Measurements from ENCODE around the gene SCMH1. TPM values are rescaled to one million over a fixed set of nuclear protein-coding genes. Genes with fewer than 3 reads are reported as not detected.

The SCMH1 gene
- total and polyA plus RNA-seq, 3 experiments from 2014 or later: 8.4 to 23.7 (median 23.3) TPM

DNA sequence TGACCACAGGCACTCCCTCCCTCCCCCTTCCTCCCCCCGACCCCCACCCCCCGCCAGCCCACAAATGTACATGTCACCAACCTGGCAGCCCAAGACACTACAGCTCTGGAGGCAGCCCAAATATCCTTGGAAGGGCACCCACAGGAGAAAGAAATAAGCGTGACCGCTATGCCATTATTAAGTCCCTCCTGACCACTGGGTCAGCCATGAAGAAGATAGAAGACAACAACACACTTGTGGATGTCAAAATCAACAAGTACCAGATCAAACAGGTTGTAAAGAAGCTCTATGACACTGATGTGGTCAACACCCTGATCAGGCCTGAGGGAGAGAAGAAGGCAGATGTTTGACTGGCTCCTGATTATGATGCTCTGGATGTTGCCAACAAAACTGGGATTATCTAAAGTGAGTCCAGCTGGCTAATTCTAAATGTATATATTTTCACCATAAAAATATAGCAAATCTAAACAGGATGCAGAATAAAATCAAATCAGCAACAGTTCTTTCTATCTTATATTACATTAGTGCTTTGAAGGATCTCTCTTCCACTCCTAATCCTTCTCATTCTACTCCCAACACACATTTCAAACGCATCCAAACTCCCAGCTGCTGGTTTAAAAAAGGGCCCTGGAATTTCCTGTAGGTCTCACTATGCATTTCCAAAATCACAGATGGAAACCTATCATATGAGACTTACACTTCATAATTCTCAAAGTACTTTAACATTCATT, 143.2 kb downstream of the SCMH1 start:
- ChIA-PET POLR2A (no interaction called here), CTCF (no interaction called here)
- no peaks in the 10 kb centered on the region for H3K27me3 ChIP-seq (ENCODE audit: insufficient read depth, low read length, poor library complexity, severe bottlenecking)
- Mint-ChIP-seq H3K27me3 (no peaks in the 10 kb centered on the region), H3K4me1 (no peaks in the 10 kb centered on the region), H3K27ac (peak overlapping the region in 1 of 8 donors; percentile 23), H3K9me3 (no peaks in the 10 kb centered on the region), H3K36me3 (peaks cover 0 to 2% (median 2%) of the 10 kb centered on the region in 3 donors), H3K4me3 (no peak overlapping the region)
- H3K36me3 ChIP-seq (ENCODE audit: insufficient read depth, low read length): no peaks in the 10 kb centered on the region
- DNase-seq: no peak
- H3K9me3 ChIP-seq (ENCODE audit: low read length): no peaks in the 10 kb centered on the region
- no peak overlapping the region for H3K4me3 ChIP-seq (ENCODE audit: low read length)
- no peak overlapping the region for H3K27ac ChIP-seq (ENCODE audit: low read depth, low read length)
- no peaks in the 10 kb centered on the region for H3K4me1 ChIP-seq (ENCODE audit: insufficient read depth, low read length)

DNA sequence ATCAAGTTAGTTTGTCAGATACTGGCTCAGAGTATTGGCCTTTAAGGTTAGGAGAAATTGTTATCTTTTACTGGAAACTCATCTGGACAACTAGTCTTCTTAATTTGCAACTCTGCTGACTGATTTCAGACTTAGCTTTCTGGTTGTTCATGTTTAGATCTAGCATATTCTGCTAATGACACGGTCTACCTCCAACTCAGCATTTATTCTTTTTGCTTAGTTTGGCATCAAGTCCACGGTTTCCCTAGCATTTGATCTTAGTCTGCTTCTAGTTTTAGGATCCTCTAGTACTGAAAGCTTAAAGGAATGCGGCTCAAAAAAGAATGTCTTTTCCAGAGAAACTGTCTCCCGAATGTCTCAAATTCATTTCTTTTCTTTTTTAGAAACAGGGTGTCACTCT, 145.0 kb downstream of the SCMH1 start:
- Histone ChIP-seq H3K4me3 (ENCODE audit: low read length) (no peak overlapping the region), H3K9me3 (ENCODE audit: low read length) (no peaks in the 10 kb centered on the region), H3K36me3 (ENCODE audit: insufficient read depth, low read length) (no peaks in the 10 kb centered on the region), H3K27me3 (ENCODE audit: insufficient read depth, low read length, poor library complexity, severe bottlenecking) (no peaks in the 10 kb centered on the region), H3K27ac (ENCODE audit: low read depth, low read length) (no peak overlapping the region), H3K4me1 (ENCODE audit: insufficient read depth, low read length) (no peaks in the 10 kb centered on the region)
- H3K27ac Mint-ChIP-seq: no peak overlapping the region
- CTCF ChIA-PET: no interaction called here
- no peak overlapping the region for H3K4me3 Mint-ChIP-seq
- H3K27me3 Mint-ChIP-seq: no peaks in the 10 kb centered on the region
- no peak for DNase-seq
- H3K4me1 Mint-ChIP-seq: no peaks in the 10 kb centered on the region
- no peaks in the 10 kb centered on the region for H3K9me3 Mint-ChIP-seq
- H3K36me3 Mint-ChIP-seq: peaks cover 0 to 2% (median 0%) of the 10 kb centered on the region in 3 donors
- POLR2A ChIA-PET: no interaction called here

DNA sequence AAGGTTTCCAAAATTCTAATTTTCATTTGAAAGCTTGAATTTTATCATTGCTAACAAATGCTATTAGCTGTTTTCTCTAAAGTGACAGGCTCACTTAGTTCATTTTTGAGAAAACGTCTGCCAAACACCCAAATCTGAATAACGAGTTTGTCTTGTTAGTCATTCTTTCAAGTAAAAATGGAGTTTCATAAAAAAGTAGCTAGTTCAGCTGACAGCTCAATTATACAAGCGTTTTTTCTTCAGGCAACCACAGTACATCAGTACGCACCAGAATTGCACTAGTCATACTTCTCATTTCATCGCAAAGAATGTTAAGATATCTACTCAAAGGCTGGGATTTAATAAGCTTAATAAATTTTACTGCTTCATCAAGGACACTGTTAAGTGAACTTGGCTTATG, 148.3 kb downstream of the SCMH1 start:
- POLR2A ChIA-PET: no interaction called here

DNA sequence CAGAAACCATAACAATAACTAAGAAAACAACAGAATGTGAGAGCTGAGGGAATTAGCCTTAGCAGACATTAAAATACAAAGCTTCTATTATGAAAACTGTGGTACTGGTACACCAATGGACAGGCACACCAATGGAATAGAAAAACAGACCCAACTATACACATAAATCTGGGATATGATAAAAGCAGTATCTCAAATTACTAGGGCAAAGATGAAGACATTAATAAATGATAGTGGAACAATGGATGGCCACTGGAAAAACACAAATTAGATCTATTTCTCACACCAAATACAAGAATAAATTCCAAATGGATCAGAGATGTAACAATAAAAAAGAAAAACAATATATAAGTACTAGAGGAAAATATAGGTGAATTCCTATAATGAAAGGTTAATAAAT, 155.2 kb downstream of the SCMH1 start:
- ChIA-PET POLR2A (interaction anchor here (0.6 kb wide), 1 partner anchor 11 kb away, joined by 4 read pairs; no protein-coding TSS in a partner anchor), CTCF (no interaction called here)
- H3K36me3 ChIP-seq (ENCODE audit: insufficient read depth, low read length): no peaks in the 10 kb centered on the region
- Mint-ChIP-seq H3K36me3 (peaks cover 2 to 14% (median 3%) of the 10 kb centered on the region in 3 donors), H3K27me3 (no peaks in the 10 kb centered on the region), H3K27ac (no peak overlapping the region), H3K4me1 (no peaks in the 10 kb centered on the region), H3K4me3 (no peak overlapping the region), H3K9me3 (no peaks in the 10 kb centered on the region)
- no peaks in the 10 kb centered on the region for H3K9me3 ChIP-seq (ENCODE audit: low read length)
- H3K27ac ChIP-seq (ENCODE audit: low read depth, low read length): no peak overlapping the region
- H3K27me3 ChIP-seq (ENCODE audit: insufficient read depth, low read length, poor library complexity, severe bottlenecking): no peaks in the 10 kb centered on the region
- DNase-seq: no peak
- H3K4me1 ChIP-seq (ENCODE audit: insufficient read depth, low read length): no peaks in the 10 kb centered on the region
- H3K4me3 ChIP-seq (ENCODE audit: low read length): no peak overlapping the region

More for the DNA sequence above, 148.3 kb downstream of the SCMH1 start:
- Mint-ChIP-seq H3K4me3 (no peak overlapping the region), H3K9me3 (no peaks in the 10 kb centered on the region), H3K27ac (no peak overlapping the region), H3K4me1 (no peaks in the 10 kb centered on the region), H3K27me3 (no peaks in the 10 kb centered on the region), H3K36me3 (peaks cover 0 to 8% (median 2%) of the 10 kb centered on the region in 3 donors)
- Histone ChIP-seq H3K4me3 (ENCODE audit: low read length) (no peak overlapping the region), H3K4me1 (ENCODE audit: insufficient read depth, low read length) (no peaks in the 10 kb centered on the region), H3K27me3 (ENCODE audit: insufficient read depth, low read length, poor library complexity, severe bottlenecking) (no peaks in the 10 kb centered on the region), H3K27ac (ENCODE audit: low read depth, low read length) (no peak overlapping the region), H3K36me3 (ENCODE audit: insufficient read depth, low read length) (no peaks in the 10 kb centered on the region), H3K9me3 (ENCODE audit: low read length) (no peaks in the 10 kb centered on the region)
- no peak for DNase-seq
- CTCF ChIA-PET: no interaction called here

DNA sequence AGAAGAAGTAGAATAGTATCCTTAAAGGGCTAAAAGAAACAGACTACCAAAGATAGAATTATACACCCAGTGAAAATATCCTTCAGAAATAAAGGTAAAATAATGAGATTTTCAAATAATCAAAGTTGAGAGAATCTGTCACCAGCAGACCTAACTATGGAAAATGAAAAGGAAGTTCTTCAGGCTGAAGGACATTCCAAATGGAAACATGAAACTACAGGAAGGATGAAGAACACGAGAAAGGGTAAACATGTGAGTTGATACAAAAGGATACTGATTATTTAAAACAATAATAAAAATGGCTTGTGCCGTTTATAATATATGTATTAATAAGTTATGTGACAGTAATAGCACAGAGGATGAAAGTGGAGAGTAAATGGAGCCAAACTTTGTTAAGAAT, 163.5 kb downstream of the SCMH1 start:
- Histone ChIP-seq H3K4me1 (ENCODE audit: insufficient read depth, low read length) (no peaks in the 10 kb centered on the region), H3K27me3 (ENCODE audit: insufficient read depth, low read length, poor library complexity, severe bottlenecking) (no peaks in the 10 kb centered on the region), H3K9me3 (ENCODE audit: low read length) (no peaks in the 10 kb centered on the region), H3K36me3 (ENCODE audit: insufficient read depth, low read length) (no peaks in the 10 kb centered on the region), H3K4me3 (ENCODE audit: low read length) (no peak overlapping the region), H3K27ac (ENCODE audit: low read depth, low read length) (no peak overlapping the region)
- CTCF ChIA-PET: no interaction called here
- POLR2A ChIA-PET: no interaction called here
- H3K9me3 Mint-ChIP-seq: no peaks in the 10 kb centered on the region
- no peaks in the 10 kb centered on the region for H3K4me1 Mint-ChIP-seq
- no peaks in the 10 kb centered on the region for H3K27me3 Mint-ChIP-seq
- H3K27ac Mint-ChIP-seq: no peak overlapping the region
- no peak for DNase-seq
- H3K4me3 Mint-ChIP-seq: no peak overlapping the region
- peaks cover 6 to 13% (median 10%) of the 10 kb centered on the region in 3 donors for H3K36me3 Mint-ChIP-seq

DNA sequence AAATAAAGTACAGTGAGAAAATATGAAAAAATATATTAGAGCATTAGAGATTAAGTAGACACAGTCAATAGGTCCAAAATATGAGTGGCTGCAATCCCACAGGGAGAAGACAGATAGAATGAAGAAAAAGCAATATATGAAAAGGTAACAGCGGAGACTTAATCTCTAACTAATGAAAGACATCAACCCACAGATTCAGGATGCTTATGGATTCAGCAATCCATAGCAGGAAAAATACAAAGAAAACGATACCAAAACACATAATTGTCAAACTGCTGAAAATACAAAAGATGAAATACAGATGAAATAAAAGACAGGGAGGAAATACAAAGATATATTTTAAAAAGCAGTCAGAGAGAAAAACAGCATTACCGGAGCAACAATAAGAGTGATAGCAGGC, 163.9 kb downstream of the SCMH1 start:
- no peaks in the 10 kb centered on the region for H3K27me3 ChIP-seq (ENCODE audit: insufficient read depth, low read length, poor library complexity, severe bottlenecking)
- DNase-seq: no peak
- H3K9me3 ChIP-seq (ENCODE audit: low read length): no peaks in the 10 kb centered on the region
- ChIA-PET POLR2A (no interaction called here), CTCF (no interaction called here)
- no peaks in the 10 kb centered on the region for H3K36me3 ChIP-seq (ENCODE audit: insufficient read depth, low read length)
- Mint-ChIP-seq H3K27ac (no peak overlapping the region), H3K27me3 (no peaks in the 10 kb centered on the region), H3K9me3 (no peaks in the 10 kb centered on the region), H3K4me3 (no peak overlapping the region), H3K36me3 (peaks cover 6 to 16% (median 12%) of the 10 kb centered on the region in 3 donors), H3K4me1 (no peaks in the 10 kb centered on the region)
- H3K4me3 ChIP-seq (ENCODE audit: low read length): no peak overlapping the region
- no peak overlapping the region for H3K27ac ChIP-seq (ENCODE audit: low read depth, low read length)
- no peaks in the 10 kb centered on the region for H3K4me1 ChIP-seq (ENCODE audit: insufficient read depth, low read length)

DNA sequence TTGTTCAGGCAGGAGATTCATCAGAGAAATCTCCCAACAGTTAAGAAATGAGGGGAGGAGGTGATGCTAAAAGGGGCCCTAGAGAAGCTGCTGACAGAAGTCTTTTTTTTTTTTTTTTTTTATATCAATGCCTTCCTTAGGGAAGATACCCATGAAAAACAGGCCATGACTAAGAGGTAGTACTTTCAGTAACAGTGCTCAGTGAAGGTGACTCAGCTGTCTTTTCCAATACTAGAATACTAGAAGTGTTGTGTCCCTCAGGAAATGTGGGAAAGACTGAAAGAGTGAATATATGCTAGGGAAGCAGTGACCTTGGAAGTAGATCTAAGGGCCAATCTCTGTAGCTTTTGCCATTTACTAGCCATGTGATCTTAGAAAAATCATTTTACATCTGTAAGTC, 168.1 kb downstream of the SCMH1 start:
- Histone ChIP-seq H3K9me3 (ENCODE audit: low read length) (no peaks in the 10 kb centered on the region), H3K27ac (ENCODE audit: low read depth, low read length) (no peak overlapping the region), H3K4me1 (ENCODE audit: insufficient read depth, low read length) (no peaks in the 10 kb centered on the region), H3K36me3 (ENCODE audit: insufficient read depth, low read length) (no peaks in the 10 kb centered on the region), H3K27me3 (ENCODE audit: insufficient read depth, low read length, poor library complexity, severe bottlenecking) (no peaks in the 10 kb centered on the region), H3K4me3 (ENCODE audit: low read length) (no peak overlapping the region)
- no peaks in the 10 kb centered on the region for H3K27me3 Mint-ChIP-seq
- H3K4me3 Mint-ChIP-seq: no peak overlapping the region
- no peaks in the 10 kb centered on the region for H3K9me3 Mint-ChIP-seq
- DNase-seq: no peak
- peaks cover 4 to 38% (median 14%) of the 10 kb centered on the region in 3 donors for H3K36me3 Mint-ChIP-seq
- CTCF ChIA-PET: no interaction called here
- no peaks in the 10 kb centered on the region for H3K4me1 Mint-ChIP-seq
- POLR2A ChIA-PET: no interaction called here
- H3K27ac Mint-ChIP-seq: no peak overlapping the region

DNA sequence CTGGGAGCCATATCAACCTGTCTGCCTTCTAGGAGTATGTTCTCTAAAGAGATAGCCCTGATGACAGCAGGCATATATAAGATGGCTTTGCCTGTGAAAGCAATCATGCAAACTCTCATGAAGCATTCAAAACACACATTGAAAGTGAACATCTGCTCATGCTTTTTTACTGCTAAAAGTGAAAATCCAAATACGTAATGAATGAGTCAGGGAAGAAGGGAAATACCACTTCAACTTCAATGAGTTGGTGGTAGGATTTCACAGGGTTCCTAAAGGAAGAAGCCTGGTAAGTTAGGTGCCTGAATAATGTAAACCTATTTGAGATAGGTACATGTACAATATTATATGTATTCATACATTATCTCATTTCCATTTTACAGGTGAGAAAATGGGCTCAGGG, 170.1 kb downstream of the SCMH1 start:
- no peaks in the 10 kb centered on the region for H3K9me3 Mint-ChIP-seq
- no peaks in the 10 kb centered on the region for H3K4me1 Mint-ChIP-seq
- DNase-seq: no peak
- no peak overlapping the region for H3K4me3 Mint-ChIP-seq
- no peaks in the 10 kb centered on the region for H3K9me3 ChIP-seq (ENCODE audit: low read length)
- ChIA-PET CTCF (no interaction called here), POLR2A (no interaction called here)
- peaks cover 8 to 47% (median 13%) of the 10 kb centered on the region in 3 donors for H3K36me3 Mint-ChIP-seq
- H3K27ac Mint-ChIP-seq: no peak overlapping the region
- H3K4me1 ChIP-seq (ENCODE audit: insufficient read depth, low read length): no peaks in the 10 kb centered on the region
- H3K27me3 Mint-ChIP-seq: no peaks in the 10 kb centered on the region
- no peaks in the 10 kb centered on the region for H3K36me3 ChIP-seq (ENCODE audit: insufficient read depth, low read length)
- H3K27ac ChIP-seq (ENCODE audit: low read depth, low read length): no peak overlapping the region
- no peaks in the 10 kb centered on the region for H3K27me3 ChIP-seq (ENCODE audit: insufficient read depth, low read length, poor library complexity, severe bottlenecking)
- no peak overlapping the region for H3K4me3 ChIP-seq (ENCODE audit: low read length)
